Measurements from ENCODE around the gene NPTXR. TPM values are rescaled to one million over a fixed set of nuclear protein-coding genes. Genes with fewer than 3 reads are reported as not detected.

The NPTXR gene
- total and polyA plus RNA-seq, 10 of the 15 experiments (the other 5 are each of a cell fraction or from before 2014, with no cell fraction given): 0.02 to 0.38 (median 0.07) TPM; not detected in 2

DNA sequence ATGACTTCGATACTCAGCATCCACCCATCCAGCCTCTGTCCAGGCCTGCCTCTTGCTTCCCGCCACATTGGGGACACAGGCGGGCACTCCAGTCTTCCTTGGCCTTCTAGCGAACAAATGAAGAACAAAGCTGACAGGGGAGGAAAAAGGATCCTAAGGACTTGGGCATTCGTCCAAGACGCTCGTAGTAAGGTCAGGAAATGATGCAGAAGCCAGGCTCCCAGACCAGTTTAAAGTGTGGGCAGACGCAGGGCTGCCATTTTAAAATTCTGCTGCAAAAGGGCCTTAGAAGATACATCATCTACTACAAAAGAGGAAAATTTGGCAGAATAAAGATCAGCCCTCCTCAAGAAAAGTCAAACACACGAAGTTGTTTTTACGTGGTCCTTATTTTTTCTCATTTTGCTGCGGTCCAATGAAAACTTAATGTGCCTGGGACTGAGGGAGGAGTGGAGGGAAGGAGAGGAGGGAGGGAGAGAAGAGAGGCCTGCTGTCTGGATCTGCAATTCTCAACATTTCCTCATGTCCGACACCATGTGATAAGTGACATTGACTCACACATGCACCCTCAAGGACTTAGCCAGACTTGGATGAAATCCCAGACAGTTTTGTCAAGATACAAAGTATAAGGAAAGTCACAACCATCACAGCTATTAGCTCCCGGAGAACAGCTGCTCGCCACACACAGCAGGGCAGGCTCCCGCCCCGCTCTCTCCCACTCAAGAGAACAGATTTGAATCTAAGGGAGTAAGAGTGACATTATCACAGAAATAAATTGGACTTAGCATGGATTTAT, 55.6 kb downstream of the NPTXR start:
- ATAC-seq (no peak), DNase-seq (ENCODE audit: low read depth, low spot score) (no peak), FAIRE-seq (no peak)
- WGBS (ENCODE audit: insufficient coverage, insufficient replicate concordance, low lambda C conversion rate, missing lambda C conversion rate): 65% methylated on average over 16 of the region's 16 CpGs
- Histone ChIP-seq H3K4me3 (no peak overlapping the region), H3K36me3 (ENCODE audit: control insufficient read depth in 2 of 2, insufficient read depth in 2 of 2, low read length in 1 of 2) (no peaks in the 10 kb centered on the region), H3K9me3 (replicated peaks; ENCODE audit: control insufficient read depth, insufficient read depth, low read length) (no peaks in the 10 kb centered on the region), H3K9ac (ENCODE audit: control insufficient read depth, insufficient read depth, low read length) (no peak overlapping the region), H4K20me1 (ENCODE audit: control insufficient read depth, insufficient read depth) (no peaks in the 10 kb centered on the region), H2AFZ (ENCODE audit: control insufficient read depth, low read depth, low read length) (no peak overlapping the region), H3K27ac (ENCODE audit: control insufficient read depth, insufficient read depth) (no peak overlapping the region), H3K79me2 (ENCODE audit: control insufficient read depth, insufficient read depth, low read length) (no peaks in the 10 kb centered on the region), H3K4me1 (ENCODE audit: control insufficient read depth, insufficient read depth, low read length) (0 out of 2 replicates have a peak, but pooled peaks cover 3% of the 10 kb centered on the region), H3K4me2 (ENCODE audit: control insufficient read depth, insufficient read depth) (no peak overlapping the region), H3K27me3 (replicated peaks in 1 of 2; ENCODE audit: control insufficient read depth in 2 of 2, insufficient read depth in 2 of 2, low read length in 1 of 2) (no peaks in the 10 kb centered on the region)
- BruUV-seq (replicated peaks): no TSS peak
- SMC1A ChIA-PET (ENCODE audit: uncharacterized antibody, unreplicated experiment): no interaction called here
- intact Hi-C loops (cut with micrococcal nuclease; ENCODE audit: unreplicated experiment): no loop called here
- RAD21 ChIA-PET (ENCODE audit: unreplicated experiment): no interaction called here
- in situ Hi-C loops (cut with MboI): no loop called here
- POLR2A ChIA-PET: interaction anchor here (0.5 to 1.1 kb wide), 2 partner anchors 41 to 370 kb away, joined by 3 read pairs; no protein-coding TSS in a partner anchor
- TF ChIP-seq FOXK2 (IDR thresholded peaks at IDR 0.05) (no peak), GATAD2B (conservative IDR thresholded peaks at IDR 0.05; ENCODE audit: low read depth) (no peak), MYC (IDR thresholded peaks at IDR 0.05; ENCODE audit: insufficient read depth, insufficient read length, insufficient replicate concordance, low read length, severe bottlenecking) (no peak), ZNF622 (IDR thresholded peaks at IDR 0.05) (no peak), ATF7 (IDR thresholded peaks at IDR 0.05; ENCODE audit: low read depth) (no peak), CREB1 (IDR thresholded peaks at IDR 0.05; ENCODE audit: low read depth) (no peak), CBX3 (IDR thresholded peaks at IDR 0.05; ENCODE audit: borderline replicate concordance, low read depth) (no peak)
- TF ChIP-seq, protein P1, sequence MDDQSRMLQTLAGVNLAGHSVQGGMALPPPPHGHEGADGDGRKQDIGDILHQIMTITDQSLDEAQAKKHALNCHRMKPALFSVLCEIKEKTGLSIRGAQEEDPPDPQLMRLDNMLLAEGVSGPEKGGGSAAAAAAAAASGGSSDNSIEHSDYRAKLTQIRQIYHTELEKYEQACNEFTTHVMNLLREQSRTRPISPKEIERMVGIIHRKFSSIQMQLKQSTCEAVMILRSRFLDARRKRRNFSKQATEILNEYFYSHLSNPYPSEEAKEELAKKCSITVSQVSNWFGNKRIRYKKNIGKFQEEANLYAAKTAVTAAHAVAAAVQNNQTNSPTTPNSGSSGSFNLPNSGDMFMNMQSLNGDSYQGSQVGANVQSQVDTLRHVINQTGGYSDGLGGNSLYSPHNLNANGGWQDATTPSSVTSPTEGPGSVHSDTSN (IDR thresholded peaks at IDR 0.05; ENCODE audit: insufficient replicate concordance, low read depth, low read length): no peak
- TF ChIP-seq, protein P2, sequence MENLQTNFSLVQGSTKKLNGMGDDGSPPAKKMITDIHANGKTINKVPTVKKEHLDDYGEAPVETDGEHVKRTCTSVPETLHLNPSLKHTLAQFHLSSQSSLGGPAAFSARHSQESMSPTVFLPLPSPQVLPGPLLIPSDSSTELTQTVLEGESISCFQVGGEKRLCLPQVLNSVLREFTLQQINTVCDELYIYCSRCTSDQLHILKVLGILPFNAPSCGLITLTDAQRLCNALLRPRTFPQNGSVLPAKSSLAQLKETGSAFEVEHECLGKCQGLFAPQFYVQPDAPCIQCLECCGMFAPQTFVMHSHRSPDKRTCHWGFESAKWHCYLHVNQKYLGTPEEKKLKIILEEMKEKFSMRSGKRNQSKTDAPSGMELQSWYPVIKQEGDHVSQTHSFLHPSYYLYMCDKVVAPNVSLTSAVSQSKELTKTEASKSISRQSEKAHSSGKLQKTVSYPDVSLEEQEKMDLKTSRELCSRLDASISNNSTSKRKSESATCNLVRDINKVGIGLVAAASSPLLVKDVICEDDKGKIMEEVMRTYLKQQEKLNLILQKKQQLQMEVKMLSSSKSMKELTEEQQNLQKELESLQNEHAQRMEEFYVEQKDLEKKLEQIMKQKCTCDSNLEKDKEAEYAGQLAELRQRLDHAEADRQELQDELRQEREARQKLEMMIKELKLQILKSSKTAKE (IDR thresholded peaks at IDR 0.05; ENCODE audit: low read depth, poor library complexity, severe bottlenecking): no peak
- CTCF ChIA-PET: interaction anchor here (0.7 kb wide), 1 partner anchor 82 kb away, joined by 3 read pairs; no protein-coding TSS in a partner anchor

Data from GM12878 (cell line).